Measurements from ENCODE around the gene AGPAT2.

The AGPAT2 gene

DNA sequence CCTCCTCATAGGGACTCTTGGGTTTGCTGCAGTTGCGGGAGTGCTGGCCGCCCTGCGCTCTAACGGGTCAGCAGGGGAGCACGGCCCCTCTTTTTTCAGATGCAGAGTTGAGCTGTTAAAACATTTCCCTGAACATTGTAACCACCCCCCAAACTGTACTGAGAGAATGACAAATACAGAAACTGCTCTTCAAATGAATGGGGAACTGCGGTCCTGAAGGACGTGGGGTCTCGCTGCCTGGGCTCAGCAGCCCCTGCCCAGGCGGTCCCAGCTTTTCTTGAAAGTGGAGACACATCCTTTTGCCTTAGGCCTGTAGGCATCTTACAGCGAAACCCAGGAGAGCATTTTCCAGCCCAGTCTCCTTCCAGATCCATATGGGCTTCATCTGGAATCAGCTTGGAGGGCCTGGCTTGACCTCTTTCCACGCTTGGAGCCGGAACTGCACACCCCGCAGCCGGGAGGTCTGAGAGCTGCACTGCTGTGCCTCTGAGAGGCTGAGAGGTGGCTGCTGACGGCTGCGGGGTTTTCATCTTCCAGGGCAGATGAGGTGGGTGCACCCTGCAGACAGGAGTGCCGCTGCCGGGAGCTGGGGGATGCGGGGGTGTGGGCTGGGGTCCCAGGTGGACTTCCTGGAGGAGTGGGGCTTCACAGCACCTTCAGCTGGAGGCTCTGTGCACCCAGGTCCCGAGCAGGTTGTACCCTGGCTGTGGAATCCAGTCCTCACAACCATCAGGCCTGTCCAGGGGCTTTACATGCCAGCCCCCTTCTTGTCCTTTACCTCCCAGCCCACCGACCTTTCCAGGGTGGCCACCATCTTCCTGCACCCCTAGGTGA lies 1.2 kb upstream of the AGPAT2 start:
- no peak for DNase-seq (ENCODE audit: low read depth in 2 of 2)

GRCh38 chr9:136687721-136688223 lies 515 bp upstream of the AGPAT2 start:
- no peak for DNase-seq (ENCODE audit: low read depth in 2 of 2)

DNA sequence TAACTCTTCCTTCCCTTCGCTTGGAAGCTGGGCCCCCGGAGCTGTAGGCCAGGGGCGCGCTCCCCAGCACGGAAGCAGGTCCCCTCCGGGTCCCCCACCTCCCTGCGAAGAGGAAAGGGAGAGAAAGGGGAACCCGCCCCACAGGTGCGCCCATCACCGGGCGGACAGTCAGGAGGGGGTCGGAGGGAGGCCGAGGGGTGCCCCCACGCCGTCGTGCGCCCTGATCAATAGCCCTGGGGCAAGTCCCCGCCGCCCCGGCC lies 793 bp downstream of the AGPAT2 start:
- no peak for DNase-seq (ENCODE audit: low read depth in 2 of 2)

- no peak for DNase-seq (ENCODE audit: low read depth in 2 of 2)
Measured at GRCh38 chr9:136685790-136686533, 1.3 kb downstream of the AGPAT2 start.

DNA sequence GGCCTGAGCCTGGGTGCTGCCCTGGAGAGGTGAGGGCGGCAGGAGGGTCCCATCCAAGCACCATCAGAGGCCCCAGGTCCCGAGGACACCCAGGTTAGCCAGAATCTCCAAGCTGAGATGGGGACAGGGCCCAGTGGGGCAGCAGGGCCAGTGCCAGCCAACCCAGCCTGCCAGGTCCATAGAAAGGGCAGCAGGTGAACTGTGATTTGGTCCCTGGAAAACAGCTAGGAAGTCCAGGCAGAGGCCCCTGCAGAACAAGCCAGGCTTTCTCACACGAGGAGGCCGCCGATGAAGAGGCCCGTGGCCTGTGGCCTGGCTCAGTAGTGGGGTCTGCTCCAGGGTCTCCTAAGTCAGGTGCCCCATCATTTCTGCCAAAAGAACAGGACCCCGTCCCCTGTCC lies 2.0 kb downstream of the AGPAT2 start:
- no peak for DNase-seq (ENCODE audit: low read depth in 2 of 2)

GRCh38 chr9:136684799-136685198 lies 2.5 kb downstream of the AGPAT2 start:
- DNase-seq (ENCODE audit: low read depth in 2 of 2): no peak

DNA sequence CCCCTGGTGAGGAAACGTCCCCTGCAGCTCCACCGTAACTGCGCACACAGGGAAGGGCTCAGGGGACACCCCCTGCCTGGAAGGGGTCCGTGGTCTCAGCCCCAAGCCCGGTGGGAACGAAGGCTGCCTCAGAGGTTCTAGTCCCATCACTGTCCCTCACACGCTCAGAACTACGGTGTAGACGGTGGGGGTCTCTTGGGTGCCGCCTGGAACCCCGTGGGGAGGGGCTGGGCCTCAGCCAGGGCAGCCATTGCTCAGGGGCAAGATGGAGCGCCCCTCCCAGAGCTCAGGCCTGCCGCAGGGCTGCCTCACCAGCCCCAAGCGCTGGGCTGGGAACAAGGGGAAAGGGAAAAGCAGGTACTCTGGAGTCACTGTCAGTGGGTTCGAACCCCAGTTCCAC lies 2.9 kb downstream of the AGPAT2 start:
- no peak for DNase-seq (ENCODE audit: low read depth in 2 of 2)

DNA sequence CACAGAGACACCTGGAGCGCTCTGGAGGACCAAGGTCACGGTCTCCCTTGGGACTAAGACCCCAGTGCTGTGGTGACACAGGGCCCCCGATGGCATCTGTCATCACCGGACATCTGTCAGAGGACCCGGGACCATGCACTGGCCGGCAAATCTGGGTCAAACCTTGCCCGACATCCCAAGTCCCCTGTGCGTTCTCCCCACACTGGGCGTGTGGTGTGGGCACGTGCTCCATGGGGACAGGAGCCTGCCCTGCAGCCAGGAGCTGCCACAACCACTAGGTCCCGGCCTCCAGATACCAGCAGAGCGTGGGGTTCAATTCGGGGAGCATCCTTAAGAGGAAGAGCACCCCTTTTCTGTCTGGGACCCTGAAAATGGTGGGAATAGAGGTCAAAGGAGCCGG lies 3.5 kb downstream of the AGPAT2 start:
- DNase-seq (ENCODE audit: low read depth in 2 of 2): no peak

GRCh38 chr9:136683173-136683745 lies 4.0 kb downstream of the AGPAT2 start:
- DNase-seq (ENCODE audit: low read depth in 2 of 2): no peak

GRCh38 chr9:136682710-136683109 lies 4.5 kb downstream of the AGPAT2 start:
- no peak for DNase-seq (ENCODE audit: low read depth in 2 of 2)

DNA sequence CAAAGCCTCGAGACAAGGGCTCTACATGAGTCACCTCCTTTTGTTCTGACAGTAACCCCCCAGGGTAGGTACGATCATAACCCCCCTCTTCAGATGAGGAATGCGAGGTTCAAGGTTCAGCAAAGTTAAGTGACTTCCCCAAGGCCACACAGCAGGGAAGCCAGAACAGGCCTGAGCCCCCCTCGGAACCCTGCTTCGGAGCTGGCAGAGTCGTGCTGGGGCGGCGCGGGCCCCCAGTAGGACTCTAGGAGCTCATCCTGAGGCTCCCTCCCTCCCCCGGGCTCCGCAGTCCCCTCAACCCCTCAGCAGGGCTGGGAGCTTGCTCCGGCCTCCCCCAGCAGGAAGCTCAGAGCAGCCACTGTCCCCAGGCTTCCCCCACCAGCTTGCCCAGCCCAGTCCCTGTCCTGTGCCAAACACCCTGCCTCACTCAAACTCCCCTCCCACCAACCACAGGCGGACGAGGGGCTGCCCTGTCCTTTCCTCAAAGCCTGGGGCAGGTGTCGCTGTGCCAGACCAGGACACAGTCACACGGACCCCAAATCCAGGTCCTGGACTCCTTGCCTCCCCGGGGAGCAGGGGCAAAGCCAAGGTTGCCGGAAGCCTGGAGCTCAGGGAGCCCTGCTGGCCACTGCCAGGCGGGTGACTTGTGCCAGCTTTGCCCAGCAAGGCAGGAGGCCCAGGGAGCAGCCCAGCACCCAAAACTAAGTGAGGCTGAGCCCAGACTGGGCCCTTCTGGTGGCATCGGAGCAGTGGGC lies 5.1 kb downstream of the AGPAT2 start:
- DNase-seq (ENCODE audit: low read depth in 2 of 2): no peak

- DNase-seq (ENCODE audit: low read depth in 2 of 2): no peak
Measured at GRCh38 chr9:136681029-136681428, 6.2 kb downstream of the AGPAT2 start.

- DNase-seq (ENCODE audit: low read depth in 2 of 2): no peak
Measured at GRCh38 chr9:136679431-136679941, 7.8 kb downstream of the AGPAT2 start.

GRCh38 chr9:136678624-136679023 lies 8.6 kb downstream of the AGPAT2 start:
- no peak for DNase-seq (ENCODE audit: low read depth in 2 of 2)

DNA sequence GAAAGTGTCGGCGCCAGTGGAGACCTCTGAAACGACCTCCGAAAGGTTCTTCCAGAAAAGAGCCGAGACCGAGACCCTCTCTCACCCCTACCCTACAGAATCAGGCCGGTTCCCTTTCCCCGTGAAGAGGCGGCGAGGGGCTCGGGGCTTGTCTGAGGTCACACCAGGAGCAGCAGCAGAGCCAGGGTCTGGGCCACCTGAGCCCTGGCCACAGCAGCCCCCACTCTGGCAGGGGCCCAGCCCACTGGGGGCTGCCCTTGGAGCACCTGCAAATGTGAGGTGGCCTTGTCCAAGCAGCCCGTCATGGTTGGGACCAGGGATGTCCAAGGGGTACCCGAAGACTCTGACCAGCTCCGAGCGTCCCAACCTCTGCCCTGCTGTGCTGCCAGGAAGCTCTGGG lies 9.2 kb downstream of the AGPAT2 start:
- no peak for DNase-seq (ENCODE audit: low read depth in 2 of 2)

DNA sequence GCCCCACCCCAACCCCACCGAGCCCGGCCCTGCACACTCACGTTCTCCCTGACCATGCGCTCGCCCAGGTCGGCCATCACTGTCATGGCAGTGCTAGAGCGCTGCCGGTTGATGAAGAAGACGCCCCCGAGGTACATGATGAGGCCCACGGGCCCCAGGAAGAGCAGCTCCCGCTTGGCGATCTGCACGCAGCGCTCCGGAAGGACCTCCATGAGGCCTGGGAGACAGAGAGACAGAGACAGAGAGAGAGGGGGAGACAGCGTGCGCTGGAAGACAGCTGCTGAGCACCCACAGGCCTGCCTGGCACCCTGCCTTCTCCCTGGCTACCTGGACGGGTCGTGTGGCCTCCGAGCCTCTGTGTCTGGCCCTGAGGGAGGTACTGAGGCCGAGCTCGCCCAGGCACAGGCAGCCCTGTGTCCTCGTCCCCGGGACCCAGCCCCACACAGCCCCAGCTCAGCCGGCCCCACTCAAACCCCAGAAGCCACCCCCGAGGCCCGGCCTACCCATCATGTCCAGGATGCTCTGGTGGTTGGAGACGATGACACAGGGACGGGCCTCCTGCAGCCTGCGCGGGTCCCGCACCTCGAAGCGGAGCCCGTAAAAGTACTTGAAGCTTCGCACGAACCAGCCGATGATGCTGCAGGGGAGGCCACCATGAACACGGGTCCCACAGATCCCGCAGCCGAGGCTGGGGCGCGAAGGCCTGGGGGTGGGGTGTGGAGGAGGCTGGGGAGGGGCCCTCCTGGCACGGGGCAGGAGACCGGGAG lies 10.2 kb downstream of the AGPAT2 start:
- no peak for DNase-seq (ENCODE audit: low read depth in 2 of 2)

- DNase-seq (ENCODE audit: low read depth in 2 of 2): no peak
Measured at GRCh38 chr9:136676297-136676794, 10.9 kb downstream of the AGPAT2 start.

- no peak for DNase-seq (ENCODE audit: low read depth in 2 of 2)
Measured at GRCh38 chr9:136675477-136676296, 11.6 kb downstream of the AGPAT2 start.

GRCh38 chr9:136674786-136675349 lies 12.4 kb downstream of the AGPAT2 start:
- no peak for DNase-seq (ENCODE audit: low read depth in 2 of 2)
